Gastrocnemius medialis (tissue), 4 donors: ENCODE results near the gene ACADVL. TPM values are rescaled to one million over a fixed set of nuclear protein-coding genes. Genes with fewer than 3 reads are reported as not detected.

ENCODE experiments used
- ATAC-seq, 2 donors: fragments of 150-250 bp; one replicate each; pipeline ENCODE4 v1.9.1; 2016
- DNase-seq, 2 donors: peaks; one replicate each; pipeline ENCODE4 v3.0.0-alpha.2; 2019
- H3K27ac ChIP-seq, 4 donors: fragments of 200-600 bp; sonication (generic); 1 replicate in 1 of 4; 2 replicates in 3 of 4; pipeline ENCODE4 v1.5.1; 2016 to 2018; ENCODE audit warnings: mild to moderate bottlenecking in 2 of 4, moderate library complexity in 1 of 4
- H3K27me3 ChIP-seq, 3 donors: fragments of 200-600 bp; sonication (generic) in 2 of 3; 1 replicate in 1 of 3; 2 replicates in 2 of 3; pipeline versions ENCODE4 v1.5.1 to v1.6.0; 2016 to 2019; ENCODE audit warnings: mild to moderate bottlenecking in 1 of 3, moderate library complexity in 1 of 3
- H3K36me3 ChIP-seq, 2 donors: fragments of 200-600 bp; sonication (generic) in 1 of 2; one replicate each; pipeline ENCODE4 v1.5.1; 2017 to 2018
- H3K4me1 ChIP-seq, 2 donors: fragments of 200-600 bp; sonication (generic) in 1 of 2; one replicate each; pipeline ENCODE4 v1.5.1; 2016 to 2017; ENCODE audit warnings: mild to moderate bottlenecking in 2 of 2
- H3K4me3 ChIP-seq, 4 donors: fragments of 200-600 bp; sonication (generic) in 3 of 4; 1 replicate in 1 of 4; 2 replicates in 3 of 4; pipeline ENCODE4 v1.5.1; 2016 to 2019; ENCODE audit warnings: mild to moderate bottlenecking in 2 of 4
- H3K9me3 ChIP-seq, 3 donors: fragments of 200-600 bp; sonication (generic) in 2 of 3; 1 replicate in 1 of 3; 2 replicates in 2 of 3; pipeline ENCODE4 v1.5.1; 2016 to 2019
- POLR2A ChIP-seq, 2 donors: fragments of 450-650 bp; IDR thresholded peaks; one replicate each; pipeline ENCODE4 v1.6.1; 2017; ENCODE audit warnings: antibody characterized with exemption in 2 of 2, mild to moderate bottlenecking in 2 of 2, moderate library complexity in 2 of 2
- in situ Hi-C, 4 donors: fragments of 200-750 bp; cut with MboI; loops; one replicate each; pipeline versions ENCODE4 v1.15.0 to v1.8.0; 2017; ENCODE audit warnings: low sequenced_read_pairs in 4 of 4
- intact Hi-C: fragments of 100-400 bp; cut with DNase I; formaldehyde crosslinking; loops from one replicate; pipeline ENCODE4 v1.15.1; 2023; ENCODE audit warnings: low total_unique reads
- total RNA-seq, 4 donors: library from RNA; depleted of rRNA; stranded (reverse); fragments of >200 nt; gene quantifications; one replicate each; pipeline versions ENCODE4 v1.1.0 to v1.2.3, GENCODE V29; 2016
- TF ChIP-seq, protein P1 (sequence below), 5 experiments: fragments of 450-650 bp in 3 of 5; fragments of 200-600 bp in 2 of 5; sonication (generic) in 2 of 5; IDR thresholded peaks in 4 of 5; conservative IDR thresholded peaks in 1 of 5; 1 replicate in 4 of 5; 2 replicates in 1 of 5; pipeline ENCODE4 v1.5.1; 2016 to 2019; ENCODE audit warnings: antibody characterized with exemption in 5 of 5, mild to moderate bottlenecking in 3 of 5, moderate library complexity in 3 of 5

The ACADVL gene
- total RNA-seq, 4 donors from 2014 or later = 771 to 1,217 (median 1,086) TPM

DNA sequence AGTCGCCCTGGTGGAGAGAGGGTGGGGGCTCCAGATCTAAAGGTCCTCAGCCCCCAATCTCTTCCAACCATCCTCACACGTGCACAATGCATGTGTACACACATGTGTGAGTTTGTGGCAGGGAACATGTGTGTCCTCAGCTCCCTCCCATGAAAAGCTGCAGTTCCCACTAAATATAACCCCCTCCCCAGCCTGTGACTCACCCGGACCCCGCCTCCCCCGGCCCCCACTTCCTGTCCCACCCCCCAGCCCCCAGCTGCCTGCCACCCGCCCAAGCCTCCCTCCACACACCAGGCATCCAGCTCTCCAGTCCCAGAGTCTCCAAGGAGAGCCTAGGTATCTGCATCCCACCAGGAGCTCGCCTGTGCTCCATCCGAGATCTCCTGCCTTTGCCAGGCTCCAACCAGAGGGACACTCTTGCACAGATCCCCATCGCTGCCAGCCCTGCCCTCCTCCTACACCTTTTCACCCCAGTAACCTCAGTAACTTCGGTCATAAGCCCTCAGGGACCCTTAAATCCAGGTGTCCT lies 4.0 kb upstream of the ACADVL start:
- Histone ChIP-seq H3K27me3 (peaks cover 8 to 20% (median 13%) of the 10 kb centered on the region in 3 donors), H3K4me1 (peaks cover 45 to 46% of the 10 kb centered on the region in 2 donors), H3K36me3 (peaks cover 0 to 2% of the 10 kb centered on the region in 2 donors), H3K27ac (peak overlapping the region; percentile 4 to 76 (median 64)), H3K4me3 (no peak overlapping the region), H3K9me3 (no peaks in the 10 kb centered on the region)
- DNase-seq (no peak), ATAC-seq (no peak)
- TF ChIP-seq POLR2A (IDR thresholded peaks at IDR 0.05) = no peak
- TF ChIP-seq, protein P1, sequence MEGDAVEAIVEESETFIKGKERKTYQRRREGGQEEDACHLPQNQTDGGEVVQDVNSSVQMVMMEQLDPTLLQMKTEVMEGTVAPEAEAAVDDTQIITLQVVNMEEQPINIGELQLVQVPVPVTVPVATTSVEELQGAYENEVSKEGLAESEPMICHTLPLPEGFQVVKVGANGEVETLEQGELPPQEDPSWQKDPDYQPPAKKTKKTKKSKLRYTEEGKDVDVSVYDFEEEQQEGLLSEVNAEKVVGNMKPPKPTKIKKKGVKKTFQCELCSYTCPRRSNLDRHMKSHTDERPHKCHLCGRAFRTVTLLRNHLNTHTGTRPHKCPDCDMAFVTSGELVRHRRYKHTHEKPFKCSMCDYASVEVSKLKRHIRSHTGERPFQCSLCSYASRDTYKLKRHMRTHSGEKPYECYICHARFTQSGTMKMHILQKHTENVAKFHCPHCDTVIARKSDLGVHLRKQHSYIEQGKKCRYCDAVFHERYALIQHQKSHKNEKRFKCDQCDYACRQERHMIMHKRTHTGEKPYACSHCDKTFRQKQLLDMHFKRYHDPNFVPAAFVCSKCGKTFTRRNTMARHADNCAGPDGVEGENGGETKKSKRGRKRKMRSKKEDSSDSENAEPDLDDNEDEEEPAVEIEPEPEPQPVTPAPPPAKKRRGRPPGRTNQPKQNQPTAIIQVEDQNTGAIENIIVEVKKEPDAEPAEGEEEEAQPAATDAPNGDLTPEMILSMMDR (IDR thresholded peaks at IDR 0.05 in 4 of 5, conservative IDR thresholded peaks at IDR 0.05 in 1 of 5) = no peak
- intact Hi-C loops (loop anchor here (10.0 kb wide), 1 partner anchor 619 kb away; the partner anchor contains the start of gene KDM6B), in situ Hi-C loops (no loop called here)

DNA sequence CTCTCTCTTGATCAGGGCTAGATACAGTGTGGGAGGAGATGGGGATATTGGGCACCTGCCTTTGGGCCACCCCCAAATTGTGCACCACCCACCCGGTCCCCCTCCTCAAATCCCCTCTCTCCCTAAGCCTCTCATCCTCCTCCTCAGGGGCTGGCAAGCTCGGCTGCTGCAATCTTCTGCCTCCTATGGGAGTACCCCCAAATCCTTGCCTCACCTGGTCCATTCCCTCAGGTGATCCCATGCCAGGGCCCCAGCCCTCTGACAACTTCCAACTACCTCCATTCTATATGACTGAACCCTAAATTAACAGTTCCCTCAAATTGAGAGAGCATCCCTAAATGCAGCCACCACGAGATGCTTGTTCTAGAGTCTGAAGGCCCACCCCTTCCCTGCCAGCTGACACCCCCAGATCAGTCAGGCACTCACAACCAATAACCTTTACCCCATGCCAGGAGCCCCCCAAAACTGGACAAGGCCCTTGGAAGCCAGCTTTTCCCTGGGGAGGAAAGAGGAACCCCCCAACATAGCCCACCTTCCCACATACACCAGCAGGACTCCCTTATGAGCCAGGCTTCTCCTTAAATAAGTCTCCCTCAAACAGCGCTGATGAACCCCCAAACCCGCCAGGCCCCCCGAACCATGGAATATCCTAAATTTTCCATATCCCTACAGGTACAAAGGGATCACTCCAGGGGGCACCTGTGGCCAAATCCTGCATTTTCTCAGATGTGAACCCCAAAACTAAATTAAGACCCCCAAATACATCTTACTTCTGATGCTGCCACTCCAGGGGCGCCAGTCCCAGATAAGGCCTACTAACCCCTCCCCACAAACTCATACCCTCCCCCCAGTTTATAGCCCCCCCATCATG lies 3.3 kb upstream of the ACADVL start:
- in situ Hi-C loops (no loop called here), intact Hi-C loops (loop anchor here (10.0 kb wide), 1 partner anchor 618 kb away; the partner anchor contains the start of gene KDM6B)

DNA sequence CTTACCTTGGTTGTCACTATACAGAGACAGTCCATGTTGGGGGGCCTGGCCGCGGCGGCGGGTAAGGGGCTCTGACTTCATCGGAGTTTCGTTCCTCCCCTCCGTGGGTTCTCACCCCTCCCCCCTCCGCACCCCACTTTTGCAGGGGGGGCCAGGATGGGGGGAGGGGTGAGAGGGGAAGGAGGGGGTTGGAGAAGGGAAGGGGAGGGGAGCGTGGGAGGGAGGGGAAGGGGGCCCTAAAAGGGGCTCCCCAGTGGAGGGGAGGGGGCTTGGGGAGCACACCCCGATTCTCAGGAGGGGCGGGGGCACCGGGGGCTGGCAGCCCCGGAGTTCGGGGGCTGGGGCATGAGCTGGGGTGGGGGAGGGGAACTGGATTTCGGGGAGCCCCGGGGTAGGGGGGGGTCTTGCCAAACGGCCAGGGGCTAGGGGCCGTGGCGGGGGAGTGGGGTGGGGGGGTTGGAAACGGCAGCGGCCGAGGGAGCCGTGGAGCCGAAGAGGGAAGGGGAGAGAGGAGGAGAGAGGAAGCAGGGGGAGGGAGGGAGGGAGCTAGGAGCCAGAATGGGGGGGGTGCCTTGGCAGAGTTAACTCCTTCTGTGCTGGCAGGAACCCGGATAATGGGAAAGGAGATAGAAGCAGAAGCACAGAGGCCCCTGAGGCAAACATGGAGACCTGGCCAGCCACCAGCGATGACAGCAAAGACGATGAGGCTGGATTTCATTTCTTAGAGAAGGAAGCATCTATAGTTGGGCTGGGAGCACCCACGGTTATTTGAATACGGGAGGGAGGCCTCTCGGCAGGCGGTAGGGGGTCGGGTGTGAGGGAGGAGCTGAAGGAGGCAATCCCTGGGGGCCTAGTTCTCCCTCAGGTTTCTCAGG lies 2.4 kb upstream of the ACADVL start:
- in situ Hi-C loops = no loop called here
- H3K36me3 ChIP-seq = peaks cover 0 to 18% of the 10 kb centered on the region in 2 donors
- peaks cover 3 to 9% (median 5%) of the 10 kb centered on the region in 3 donors for H3K27me3 ChIP-seq
- intact Hi-C loops = loop anchor here (10.0 kb wide), 1 partner anchor 617 kb away; the partner anchor contains the start of gene KDM6B
- TF ChIP-seq POLR2A (IDR thresholded peaks at IDR 0.05) = no peak
- TF ChIP-seq, protein P1 (IDR thresholded peaks at IDR 0.05 in 4 of 5, conservative IDR thresholded peaks at IDR 0.05 in 1 of 5) = no peak
- ATAC-seq (no peak), DNase-seq (no peak)
- H3K4me3 ChIP-seq = peak overlapping the region; percentile 29 to 51 (median 44)
- H3K4me1 ChIP-seq = peaks cover 59 to 61% of the 10 kb centered on the region in 2 donors
- H3K9me3 ChIP-seq = no peaks in the 10 kb centered on the region
- peak overlapping the region; percentile 56 to 99 (median 72) for H3K27ac ChIP-seq

More for the DNA sequence above, 3.3 kb upstream of the ACADVL start:
- no peak for ATAC-seq
- Histone ChIP-seq H3K27ac (peak overlapping the region; percentile 56 to 99 (median 72)), H3K9me3 (no peaks in the 10 kb centered on the region), H3K4me1 (peaks cover 52 to 54% of the 10 kb centered on the region in 2 donors), H3K27me3 (peaks cover 8 to 16% (median 13%) of the 10 kb centered on the region in 3 donors), H3K4me3 (peak overlapping the region; percentile 29 to 51 (median 44)), H3K36me3 (peaks cover 0 to 9% of the 10 kb centered on the region in 2 donors)
- TF ChIP-seq, protein P1 (IDR thresholded peaks at IDR 0.05 in 4 of 5, conservative IDR thresholded peaks at IDR 0.05 in 1 of 5) = no peak
- no peak for TF ChIP-seq POLR2A (IDR thresholded peaks at IDR 0.05)
- no peak for DNase-seq

DNA sequence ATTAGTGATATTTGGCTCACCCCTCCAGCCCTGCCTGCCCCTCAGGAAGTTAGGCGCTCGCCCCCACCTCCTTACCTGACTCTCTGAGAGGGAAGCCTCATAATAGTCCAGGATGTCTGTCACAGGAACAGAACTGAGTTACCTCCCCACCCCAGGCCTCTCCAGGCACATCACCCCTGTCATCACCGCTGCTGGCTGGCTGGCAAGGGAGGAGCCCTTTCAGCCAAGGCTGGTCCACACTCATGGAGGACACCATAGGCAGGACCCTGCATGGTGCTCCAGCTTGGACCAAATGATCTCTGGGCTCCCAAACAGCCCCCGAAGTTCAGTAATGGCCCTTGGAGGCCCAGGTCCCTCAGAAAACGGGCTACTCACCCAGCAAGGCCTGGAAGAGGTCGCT lies 1.6 kb upstream of the ACADVL start:
- H3K27me3 ChIP-seq = peaks cover 0 to under 1% (median 0%) of the 10 kb centered on the region in 3 donors
- peaks cover 61 to 62% of the 10 kb centered on the region in 2 donors for H3K4me1 ChIP-seq
- H3K9me3 ChIP-seq = no peaks in the 10 kb centered on the region
- TF ChIP-seq, protein P1 (IDR thresholded peaks at IDR 0.05 in 4 of 5, conservative IDR thresholded peaks at IDR 0.05 in 1 of 5) = no peak
- no peak for TF ChIP-seq POLR2A (IDR thresholded peaks at IDR 0.05)
- H3K4me3 ChIP-seq = peak overlapping the region in 2 of 4 donors; percentile 45 to 51
- ATAC-seq (no peak), DNase-seq (no peak)
- H3K36me3 ChIP-seq = peaks cover 0 to 26% of the 10 kb centered on the region in 2 donors
- in situ Hi-C loops (no loop called here), intact Hi-C loops (loop anchor here (10.0 kb wide), 1 partner anchor 617 kb away; the partner anchor contains the start of gene KDM6B)
- H3K27ac ChIP-seq = peak overlapping the region; percentile 56 to 99 (median 72)
